Caco-2 (cell line): Measurements from ENCODE around the gene CST9. TPM values are rescaled to one million over a fixed set of nuclear protein-coding genes. Genes with fewer than 3 reads are reported as not detected.
A peak's percentile ranks its signal among the peaks of the same experiment; 100 is the strongest.

Experiments
- BruUV-seq: library from RNA; stranded (reverse); fragments of 400-500 nt; replicated peaks from 2 replicates; lab custom pipeline; 2021; lab: Mats Ljungman, UMichigan
- CTCF ChIA-PET: fragments of 300-600 bp; sonication (Branson Sonifier 250); formaldehyde crosslinking; loops from one replicate; lab custom pipeline; 2022; ENCODE audit warnings: antibody characterized with exemption; lab: Charles Lee
- POLR2A ChIA-PET: fragments of 300-600 bp; sonication (Branson Sonifier 250); formaldehyde crosslinking; loops from one replicate; lab custom pipeline; 2022; ENCODE audit warnings: antibody characterized with exemption; lab: Charles Lee
- DNase-seq, 2 experiments: peaks; one replicate each; pipeline versions ENCODE4 v3.0.0 to v3.0.0-alpha.2; 2020 to 2022
- H3K27me3 ChIP-seq: replicated peaks from 2 replicates; pipeline ENCODE4 v1.6.0; 2011; ENCODE audit warnings: low read length; ENCODE audit not compliant: control insufficient read depth, insufficient read depth
- H3K36me3 ChIP-seq: 2 replicates; pipeline ENCODE4 v1.5.1; 2011; ENCODE audit warnings: low read length; ENCODE audit not compliant: control insufficient read depth, insufficient read depth
- H3K4me1 ChIP-seq: fragments of 250-450 bp; sonication (Bioruptor Pico); 2 replicates; pipeline ENCODE4 v1.5.1; 2020; ENCODE audit warnings: mild to moderate bottlenecking
- H3K4me3 ChIP-seq: 2 replicates; pipeline ENCODE4 v1.5.1; 2011; ENCODE audit warnings: low read depth, mild to moderate bottlenecking, control low read depth, low read length
- H3K9me3 ChIP-seq: fragments of 250-450 bp; sonication (Bioruptor Pico); 2 replicates; pipeline ENCODE4 v1.5.1; 2020; ENCODE audit warnings: mild to moderate bottlenecking, moderate library complexity
- H3K27ac Mint-ChIP-seq: one replicate; pipeline ENCODE4 v1.8.0; 2022; ENCODE audit warnings: mixed read lengths; ENCODE audit not compliant: unreplicated experiment
- H3K27me3 Mint-ChIP-seq: one replicate; pipeline ENCODE4 v1.8.0; 2022; ENCODE audit warnings: mixed read lengths; ENCODE audit not compliant: insufficient read depth, unreplicated experiment
- H3K36me3 Mint-ChIP-seq: one replicate; pipeline ENCODE4 v1.8.0; 2022; ENCODE audit warnings: mild to moderate bottlenecking, mixed read lengths; ENCODE audit not compliant: insufficient read depth, unreplicated experiment
- H3K4me1 Mint-ChIP-seq: one replicate; pipeline ENCODE4 v1.8.0; 2022; ENCODE audit warnings: low read depth, mixed read lengths; ENCODE audit not compliant: unreplicated experiment
- H3K4me3 Mint-ChIP-seq: one replicate; pipeline ENCODE4 v1.8.0; 2022; ENCODE audit warnings: mild to moderate bottlenecking, moderate library complexity, mixed read lengths; ENCODE audit not compliant: unreplicated experiment
- H3K9me3 Mint-ChIP-seq: one replicate; pipeline ENCODE4 v1.8.0; 2022; ENCODE audit warnings: mixed read lengths; ENCODE audit not compliant: unreplicated experiment
- CTCF ChIP-seq, 2 experiments: fragments of 200-600 bp in 1 of 2; IDR thresholded peaks; 1 replicate in 1 of 2; 2 replicates in 1 of 2; pipeline versions ENCODE4 v1.5.1 to v1.8.0; 2011 to 2022; ENCODE audit warnings: antibody characterized with exemption in 1 of 2, control low read depth in 1 of 2, inconsistent platforms in 1 of 2, low read depth in 1 of 2, low read length in 1 of 2, mild to moderate bottlenecking in 1 of 2, moderate library complexity in 1 of 2; ENCODE audit not compliant: insufficient read depth in 1 of 2, severe bottlenecking in 1 of 2, unreplicated experiment in 1 of 2
- intact Hi-C: fragments of 100-400 bp; cut with micrococcal nuclease; formaldehyde crosslinking; loops from one replicate; pipeline ENCODE4 v1.10.0; 2022; ENCODE audit not compliant: unreplicated experiment
- total RNA-seq: library from RNA; stranded (reverse); gene quantifications from 2 replicates; pipeline ENCODE4 v1.2.3, GENCODE V29; 2022

Gene CST9
- total RNA-seq, 1 experiment from 2014 or later = not detected

- Histone ChIP-seq H3K27me3 (no peaks in the 10 kb centered on the region), H3K4me1 (peaks cover 24% of the 10 kb centered on the region), H3K4me3 (no peak overlapping the region), H3K9me3 (no peaks in the 10 kb centered on the region), H3K36me3 (no peaks in the 10 kb centered on the region)
- ChIA-PET CTCF (no interaction called here), POLR2A (no interaction called here)
- DNase-seq = no peak
- Mint-ChIP-seq H3K9me3 (no peaks in the 10 kb centered on the region), H3K36me3 (peaks cover 15% of the 10 kb centered on the region), H3K4me3 (no peak overlapping the region), H3K4me1 (peaks cover 7% of the 10 kb centered on the region), H3K27ac (no peak overlapping the region), H3K27me3 (no peaks in the 10 kb centered on the region)
- BruUV-seq = no TSS peak
- intact Hi-C loops = no loop called here
- TF ChIP-seq CTCF (IDR thresholded peaks at IDR 0.05; ENCODE audit: insufficient read depth in 1 of 2, low read depth in 1 of 2, low read length in 1 of 2, severe bottlenecking in 1 of 2, unreplicated experiment in 1 of 2) = no peak
Measured at GRCh38 chr20:23640671-23641667, 35.3 kb upstream of the CST9 start.

- POLR2A ChIA-PET = no interaction called here
- no peaks in the 10 kb centered on the region for H3K27me3 ChIP-seq
- peaks cover 33% of the 10 kb centered on the region for H3K4me1 ChIP-seq
- Mint-ChIP-seq H3K4me3 (no peak overlapping the region), H3K36me3 (peaks cover 20% of the 10 kb centered on the region), H3K27me3 (no peaks in the 10 kb centered on the region), H3K9me3 (no peaks in the 10 kb centered on the region), H3K4me1 (peaks cover 7% of the 10 kb centered on the region), H3K27ac (no peak overlapping the region)
- H3K9me3 ChIP-seq = no peaks in the 10 kb centered on the region
- no peaks in the 10 kb centered on the region for H3K36me3 ChIP-seq
- intact Hi-C loops = no loop called here
- BruUV-seq = no TSS peak
- CTCF ChIA-PET = no interaction called here
- H3K4me3 ChIP-seq = no peak overlapping the region
- DNase-seq = no peak
- TF ChIP-seq CTCF (IDR thresholded peaks at IDR 0.05; ENCODE audit: insufficient read depth in 1 of 2, low read depth in 1 of 2, low read length in 1 of 2, severe bottlenecking in 1 of 2, unreplicated experiment in 1 of 2) = no peak
Measured at GRCh38 chr20:23640018-23640601, 34.4 kb upstream of the CST9 start.

GRCh38 chr20:23639490-23639958 is 33.8 kb upstream of the CST9 start:
- CTCF ChIA-PET = no interaction called here
- Mint-ChIP-seq H3K27me3 (no peaks in the 10 kb centered on the region), H3K36me3 (peaks cover 20% of the 10 kb centered on the region), H3K4me1 (peaks cover 7% of the 10 kb centered on the region), H3K9me3 (no peaks in the 10 kb centered on the region), H3K27ac (no peak overlapping the region), H3K4me3 (no peak overlapping the region)
- no TSS peak for BruUV-seq
- no peaks in the 10 kb centered on the region for H3K27me3 ChIP-seq
- no peak overlapping the region for H3K4me3 ChIP-seq
- H3K4me1 ChIP-seq = peaks cover 34% of the 10 kb centered on the region
- POLR2A ChIA-PET = no interaction called here
- DNase-seq = peak in 1 of 2 experiments; percentile 56
- H3K9me3 ChIP-seq = no peaks in the 10 kb centered on the region
- TF ChIP-seq CTCF (IDR thresholded peaks at IDR 0.05; ENCODE audit: insufficient read depth in 1 of 2, low read depth in 1 of 2, low read length in 1 of 2, severe bottlenecking in 1 of 2, unreplicated experiment in 1 of 2) = no peak
- H3K36me3 ChIP-seq = no peaks in the 10 kb centered on the region
- intact Hi-C loops = loop anchor here (2.0 kb wide), 1 partner anchor 19 kb away; no protein-coding TSS in a partner anchor
